HG02840 (cell line): Measurements from ENCODE around the gene RCAN2.
A peak's percentile ranks its signal among the peaks of the same experiment; 100 is the strongest.

Experiments used
- ATAC-seq: cut with Tn5 transposase; IDR thresholded peaks from one replicate; pipeline ENCODE4 v1.9.1; 2021; ENCODE audit warnings: mild to moderate bottlenecking, moderate library complexity, moderate number of reproducible peaks; ENCODE audit not compliant: unreplicated experiment, low FRiP score

RCAN2 gene

DNA sequence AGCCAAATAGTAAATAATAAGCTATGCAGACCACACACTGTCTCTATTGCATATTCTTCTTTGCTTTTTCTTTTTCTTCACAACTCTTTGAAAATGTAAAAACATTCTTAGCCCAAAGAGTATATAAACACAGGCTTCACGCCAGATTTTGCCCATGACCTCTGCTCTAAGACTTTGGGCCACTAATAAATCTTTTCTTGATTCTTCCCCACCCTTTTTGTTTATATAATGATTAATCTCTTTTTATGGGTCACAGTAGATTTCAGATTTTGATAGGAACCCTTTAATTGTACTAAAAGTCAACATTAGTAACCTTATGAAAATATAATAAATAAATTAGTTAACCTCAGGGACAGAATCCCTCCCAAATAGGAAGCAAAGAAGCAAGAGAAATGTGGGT, 304.7 kb downstream of the RCAN2 start:
- no peak for ATAC-seq

GRCh38 chr6:46184114-46184513, 307.1 kb downstream of the RCAN2 start:
- ATAC-seq = no peak

DNA sequence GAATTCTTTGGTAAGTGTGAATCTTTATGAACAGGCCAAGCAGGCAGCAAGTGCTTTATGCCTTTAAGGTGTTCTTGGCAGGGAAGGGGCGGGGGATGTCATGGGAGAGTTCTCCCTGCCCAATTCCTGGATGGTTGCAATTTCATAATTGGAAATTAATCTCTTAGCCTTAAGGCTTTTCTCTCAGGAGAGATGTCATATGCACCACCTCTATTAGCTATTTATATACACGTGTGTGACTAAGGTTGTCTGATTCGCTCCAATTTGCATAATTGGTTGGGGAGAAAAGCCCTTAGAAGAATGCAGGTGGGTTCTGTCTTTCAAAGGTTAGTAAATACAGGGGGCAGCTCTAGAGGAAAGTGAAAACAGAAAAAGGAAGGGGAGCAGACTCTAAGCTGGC, 315.3 kb downstream of the RCAN2 start:
- ATAC-seq = no peak

GRCh38 chr6:46175446-46175845, 315.8 kb downstream of the RCAN2 start:
- peak; percentile 68 for ATAC-seq

DNA sequence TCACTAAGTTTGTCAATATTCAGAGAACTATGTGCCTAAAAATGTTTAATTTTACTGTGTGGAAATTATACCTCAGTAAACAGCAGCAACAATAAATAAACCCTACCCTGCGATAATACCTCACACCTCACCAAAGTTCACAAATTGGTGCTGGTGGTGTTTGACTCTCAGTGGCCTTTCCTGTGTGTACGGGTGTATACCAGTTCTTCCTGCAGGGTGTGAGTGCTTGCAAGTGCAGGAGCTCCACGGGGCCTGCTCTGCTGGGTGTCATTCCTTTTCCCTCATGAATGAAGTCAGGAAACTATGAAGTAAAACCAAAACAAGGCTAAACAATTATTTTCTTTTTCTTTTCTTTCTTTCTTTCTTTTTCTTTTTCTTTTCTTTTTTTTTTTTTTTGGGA, 316.3 kb downstream of the RCAN2 start:
- ATAC-seq = no peak

- ATAC-seq = no peak
Measured at GRCh38 chr6:46172176-46172575, 319.1 kb downstream of the RCAN2 start.
